ENCODE data around the gene BSG. TPM values are rescaled to one million over a fixed set of nuclear protein-coding genes. Genes with fewer than 3 reads are reported as not detected.

Gene BSG
- total and polyA plus RNA-seq, 9 of the 15 experiments (the other 6 are each of a cell fraction or from before 2014, with no cell fraction given), result 4.6 to 495 (median 187) TPM

- TF ChIP-seq AFF1 (IDR thresholded peaks at IDR 0.05; ENCODE audit: low read depth in 1 of 2, partially characterized antibody in 2 of 2) (peak in 1 of 2 experiments; percentile 52), ZNF778 (CRISPR knock-in tag; IDR thresholded peaks at IDR 0.05) (no peak), ESRRA (IDR thresholded peaks at IDR 0.05; ENCODE audit: borderline replicate concordance, low read depth) (peak; percentile 88), ILF3 (IDR thresholded peaks at IDR 0.05; ENCODE audit: borderline replicate concordance) (no peak), POLR3A (IDR thresholded peaks at IDR 0.05; ENCODE audit: borderline replicate concordance, extremely low read depth, insufficient read depth, insufficient read length) (no peak), TRIM25 (IDR thresholded peaks at IDR 0.05; ENCODE audit: borderline replicate concordance) (no peak), C11orf30 (IDR thresholded peaks at IDR 0.05; ENCODE audit: low read depth) (no peak), RAD21 (CRISPR knock-in tag; conservative IDR thresholded peaks at IDR 0.05 in 1 of 2, IDR thresholded peaks at IDR 0.05 in 1 of 2) (no peak), REST (IDR thresholded peaks at IDR 0.05; ENCODE audit: borderline replicate concordance) (no peak), REST (CRISPR knock-in tag; IDR thresholded peaks at IDR 0.05; ENCODE audit: low read depth) (no peak), ARHGAP35 (IDR thresholded peaks at IDR 0.05; ENCODE audit: partially characterized antibody) (no peak)
Measured at GRCh38 chr19:597406-598315, 25.3 kb downstream of the BSG start (continued).
